MM.1S (cell line): Measurements from ENCODE around the gene ADAMTS2.

Source experiments
- DNase-seq: peaks from one replicate; pipeline ENCODE4 v3.0.0-alpha.2; 2015
- H2AFZ ChIP-seq: fragments of 300-600 bp; sonication (generic); 2 replicates; pipeline ENCODE4 v1.6.0; 2016; ENCODE audit warnings: antibody characterized with exemption, low read length
- H3F3A ChIP-seq: fragments of 300-600 bp; sonication (generic); 2 replicates; pipeline ENCODE4 v1.6.1; 2016; ENCODE audit warnings: mild to moderate bottlenecking, antibody characterized with exemption, low read length, moderate library complexity, mixed read lengths; ENCODE audit not compliant: insufficient read depth
- H3K27ac ChIP-seq: fragments of 300-600 bp; sonication (generic); 2 replicates; pipeline ENCODE4 v1.5.1; 2016; ENCODE audit warnings: mild to moderate bottlenecking, low read length
- H3K27me3 ChIP-seq: fragments of 300-600 bp; sonication (generic); replicated peaks from 2 replicates; pipeline ENCODE4 v1.6.0; 2016; ENCODE audit warnings: low read length; ENCODE audit not compliant: insufficient read depth
- H3K36me3 ChIP-seq: fragments of 300-600 bp; sonication (generic); replicated peaks from 2 replicates; pipeline ENCODE4 v1.6.1; 2016; ENCODE audit warnings: mild to moderate bottlenecking, low read length, mixed read lengths; ENCODE audit not compliant: insufficient read depth
- H3K4me1 ChIP-seq: fragments of 300-600 bp; sonication (generic); 2 replicates; pipeline ENCODE4 v1.6.1; 2016; ENCODE audit warnings: low read length, mixed read lengths
- H3K4me2 ChIP-seq: fragments of 300-600 bp; sonication (generic); 2 replicates; pipeline ENCODE4 v1.6.0; 2016; ENCODE audit warnings: low read depth, low read length
- H3K4me3 ChIP-seq: fragments of 300-600 bp; sonication (generic); 2 replicates; pipeline ENCODE4 v1.5.1; 2016; ENCODE audit warnings: low read length, mixed read lengths
- H3K79me2 ChIP-seq: fragments of 300-600 bp; sonication (generic); 2 replicates; pipeline ENCODE4 v1.6.1; 2016; ENCODE audit warnings: mixed run types, low read length, mixed read lengths
- H3K9ac ChIP-seq: fragments of 300-600 bp; sonication (generic); 2 replicates; pipeline ENCODE4 v1.6.1; 2016; ENCODE audit warnings: low read length, mixed read lengths
- H3K9me2 ChIP-seq: fragments of 300-600 bp; sonication (generic); replicated peaks from 2 replicates; pipeline ENCODE4 v1.6.1; 2016; ENCODE audit warnings: mild to moderate bottlenecking, low read length, mixed read lengths; ENCODE audit not compliant: insufficient read depth
- H3K9me3 ChIP-seq: fragments of 300-600 bp; sonication (generic); replicated peaks from 2 replicates; pipeline ENCODE4 v1.6.1; 2016; ENCODE audit warnings: mild to moderate bottlenecking, low read length, mixed read lengths; ENCODE audit not compliant: insufficient read depth
- H4K20me1 ChIP-seq: fragments of 300-600 bp; sonication (generic); 2 replicates; pipeline ENCODE4 v1.6.1; 2016; ENCODE audit warnings: mild to moderate bottlenecking, low read length, moderate library complexity, mixed read lengths; ENCODE audit not compliant: insufficient read depth
- EZH2 ChIP-seq: fragments of 300-600 bp; sonication (generic); optimal IDR thresholded peaks from 2 replicates; pipeline ENCODE3; 2017; ENCODE audit warnings: low read depth, mild to moderate bottlenecking, antibody characterized with exemption, low read length, mixed read lengths
- EZH2phosphoT487 ChIP-seq: fragments of 300-600 bp; sonication (generic); IDR thresholded peaks from 2 replicates; pipeline ENCODE4 v1.6.1; 2018; ENCODE audit warnings: antibody characterized with exemption, low read length
- TF ChIP-seq, protein P1 (sequence below): fragments of 300-600 bp; sonication (generic); IDR thresholded peaks from 2 replicates; pipeline ENCODE4 v1.5.1; 2016; ENCODE audit warnings: antibody characterized with exemption, low read length, mixed read lengths

Gene ADAMTS2

DNA sequence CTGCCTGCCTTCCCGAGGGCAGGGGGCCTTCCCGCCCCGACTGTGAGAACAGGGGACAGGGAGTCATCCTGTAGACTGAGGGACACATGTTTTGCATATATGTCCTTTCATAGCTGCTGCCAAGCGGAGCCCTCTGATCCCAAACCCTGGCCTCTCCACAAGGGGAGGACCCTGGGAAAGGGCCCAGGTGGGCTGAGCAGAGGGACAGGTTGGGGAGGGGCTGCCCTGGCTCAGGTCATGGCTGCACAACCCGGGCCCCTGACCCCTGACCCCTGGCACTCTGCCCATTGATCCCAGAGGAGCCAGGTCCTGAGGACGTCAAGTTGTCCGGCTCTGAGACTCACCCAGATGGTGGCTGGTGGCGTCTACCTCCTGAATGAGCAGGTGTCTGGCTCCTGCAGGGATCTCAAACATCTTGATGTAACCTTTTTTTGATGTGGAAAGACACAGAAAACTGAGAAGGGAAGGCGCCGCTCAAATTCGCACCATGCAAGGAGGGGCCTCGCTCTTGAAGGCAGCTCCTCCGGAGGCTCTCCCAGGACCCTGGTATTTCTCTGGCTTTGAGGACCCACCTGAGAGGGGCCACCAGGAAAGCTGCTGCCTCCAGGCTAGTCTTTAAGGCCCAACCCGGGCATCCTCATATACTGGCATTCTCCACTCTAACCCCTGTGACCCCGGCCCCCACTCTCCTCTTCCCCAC, 213.2 kb downstream of the ADAMTS2 start:
- H3K4me2 ChIP-seq = no peak overlapping the region
- no peak overlapping the region for H3K27ac ChIP-seq
- no peak overlapping the region for H2AFZ ChIP-seq
- no peak for DNase-seq
- TF ChIP-seq EZH2phosphoT487 (no peak), EZH2 (no peak)
- TF ChIP-seq, protein P1, sequence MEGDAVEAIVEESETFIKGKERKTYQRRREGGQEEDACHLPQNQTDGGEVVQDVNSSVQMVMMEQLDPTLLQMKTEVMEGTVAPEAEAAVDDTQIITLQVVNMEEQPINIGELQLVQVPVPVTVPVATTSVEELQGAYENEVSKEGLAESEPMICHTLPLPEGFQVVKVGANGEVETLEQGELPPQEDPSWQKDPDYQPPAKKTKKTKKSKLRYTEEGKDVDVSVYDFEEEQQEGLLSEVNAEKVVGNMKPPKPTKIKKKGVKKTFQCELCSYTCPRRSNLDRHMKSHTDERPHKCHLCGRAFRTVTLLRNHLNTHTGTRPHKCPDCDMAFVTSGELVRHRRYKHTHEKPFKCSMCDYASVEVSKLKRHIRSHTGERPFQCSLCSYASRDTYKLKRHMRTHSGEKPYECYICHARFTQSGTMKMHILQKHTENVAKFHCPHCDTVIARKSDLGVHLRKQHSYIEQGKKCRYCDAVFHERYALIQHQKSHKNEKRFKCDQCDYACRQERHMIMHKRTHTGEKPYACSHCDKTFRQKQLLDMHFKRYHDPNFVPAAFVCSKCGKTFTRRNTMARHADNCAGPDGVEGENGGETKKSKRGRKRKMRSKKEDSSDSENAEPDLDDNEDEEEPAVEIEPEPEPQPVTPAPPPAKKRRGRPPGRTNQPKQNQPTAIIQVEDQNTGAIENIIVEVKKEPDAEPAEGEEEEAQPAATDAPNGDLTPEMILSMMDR = no peak
- H3K79me2 ChIP-seq = no peaks in the 10 kb centered on the region
- no peaks in the 10 kb centered on the region for H3K4me1 ChIP-seq
- no peaks in the 10 kb centered on the region for H3K36me3 ChIP-seq
- H3K9me3 ChIP-seq = no peaks in the 10 kb centered on the region
- no peak overlapping the region for H3K9ac ChIP-seq
- H3K9me2 ChIP-seq = no peaks in the 10 kb centered on the region
- peaks cover 25% of the 10 kb centered on the region for H3K27me3 ChIP-seq
- no peak overlapping the region for H3K4me3 ChIP-seq
- no peaks in the 10 kb centered on the region for H4K20me1 ChIP-seq
- no peaks in the 10 kb centered on the region for H3F3A ChIP-seq

DNA sequence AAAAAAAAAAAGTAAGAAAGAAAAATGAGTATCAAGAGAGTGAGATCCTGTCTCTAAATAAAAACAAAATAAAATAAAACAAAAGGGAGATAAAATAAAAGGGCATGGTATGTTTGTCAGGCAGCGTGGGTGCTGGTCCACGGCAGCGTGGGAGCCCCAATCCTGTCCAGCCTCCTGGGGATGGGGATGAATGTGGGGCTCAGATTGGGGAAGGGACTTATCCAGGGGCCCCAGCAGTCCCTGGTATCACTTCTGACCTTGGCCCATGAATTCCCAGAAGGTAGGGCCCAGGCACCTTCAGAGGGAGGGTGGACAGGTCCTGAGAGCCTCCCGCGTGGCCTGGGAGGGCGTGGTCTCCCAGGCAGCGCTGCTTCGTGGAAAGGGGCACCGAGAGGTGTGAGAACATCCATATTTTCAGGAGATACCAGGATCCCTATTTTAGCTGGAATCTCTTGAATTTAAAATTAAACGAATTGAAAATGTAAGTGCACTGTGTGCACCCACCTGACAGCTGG, 213.9 kb downstream of the ADAMTS2 start:
- no peaks in the 10 kb centered on the region for H4K20me1 ChIP-seq
- no peak for DNase-seq
- H3K27ac ChIP-seq = no peak overlapping the region
- H3K36me3 ChIP-seq = no peaks in the 10 kb centered on the region
- H3K79me2 ChIP-seq = no peaks in the 10 kb centered on the region
- H3K4me2 ChIP-seq = no peak overlapping the region
- H3K4me1 ChIP-seq = no peaks in the 10 kb centered on the region
- no peak overlapping the region for H3K9ac ChIP-seq
- no peaks in the 10 kb centered on the region for H3F3A ChIP-seq
- no peaks in the 10 kb centered on the region for H3K9me2 ChIP-seq
- no peak overlapping the region for H3K4me3 ChIP-seq
- no peaks in the 10 kb centered on the region for H3K9me3 ChIP-seq
- H3K27me3 ChIP-seq = peaks cover 25% of the 10 kb centered on the region
- TF ChIP-seq, protein P1 = no peak
- TF ChIP-seq EZH2phosphoT487 (no peak), EZH2 (no peak)
- H2AFZ ChIP-seq = no peak overlapping the region

DNA sequence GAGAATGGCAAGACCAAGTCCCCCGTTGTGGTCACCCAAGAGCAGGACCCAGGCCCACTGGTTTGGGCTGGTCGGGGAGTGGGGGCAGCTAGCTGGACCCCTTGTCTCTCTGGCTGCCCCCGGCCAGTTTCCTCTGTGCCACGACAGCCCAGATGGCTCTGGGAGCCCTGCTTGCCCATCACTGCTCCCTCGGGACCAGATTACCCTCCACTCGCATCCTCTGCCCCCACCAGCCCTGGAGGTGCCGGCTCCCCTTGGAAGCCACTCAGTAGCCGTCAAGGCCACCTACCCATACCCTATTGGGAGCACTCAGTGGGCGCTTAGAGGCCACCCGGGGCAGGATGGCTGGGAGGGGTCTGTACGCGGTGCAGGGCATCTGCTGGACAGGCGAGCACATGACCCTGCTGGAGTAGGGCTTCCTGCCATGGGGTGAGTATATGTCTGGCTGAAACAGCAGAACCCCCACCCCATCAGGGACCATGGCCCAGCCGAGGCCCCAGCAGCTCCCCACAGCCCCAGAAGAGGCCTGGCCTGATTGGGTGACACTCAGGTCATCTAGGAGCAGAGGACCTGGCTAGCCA, 215.1 kb downstream of the ADAMTS2 start:
- Histone ChIP-seq H3K9ac (no peak overlapping the region), H3F3A (no peaks in the 10 kb centered on the region), H3K9me3 (no peaks in the 10 kb centered on the region), H4K20me1 (no peaks in the 10 kb centered on the region), H2AFZ (no peak overlapping the region), H3K36me3 (no peaks in the 10 kb centered on the region), H3K4me3 (no peak overlapping the region), H3K79me2 (no peaks in the 10 kb centered on the region), H3K9me2 (no peaks in the 10 kb centered on the region), H3K27me3 (peaks cover 24% of the 10 kb centered on the region), H3K27ac (no peak overlapping the region), H3K4me1 (no peaks in the 10 kb centered on the region), H3K4me2 (no peak overlapping the region)
- no peak for DNase-seq
- TF ChIP-seq EZH2phosphoT487 (no peak), EZH2 (no peak)
- TF ChIP-seq, protein P1 = no peak
